ENCODE measurements around the gene DNAJA4.

DNAJA4 gene

DNA sequence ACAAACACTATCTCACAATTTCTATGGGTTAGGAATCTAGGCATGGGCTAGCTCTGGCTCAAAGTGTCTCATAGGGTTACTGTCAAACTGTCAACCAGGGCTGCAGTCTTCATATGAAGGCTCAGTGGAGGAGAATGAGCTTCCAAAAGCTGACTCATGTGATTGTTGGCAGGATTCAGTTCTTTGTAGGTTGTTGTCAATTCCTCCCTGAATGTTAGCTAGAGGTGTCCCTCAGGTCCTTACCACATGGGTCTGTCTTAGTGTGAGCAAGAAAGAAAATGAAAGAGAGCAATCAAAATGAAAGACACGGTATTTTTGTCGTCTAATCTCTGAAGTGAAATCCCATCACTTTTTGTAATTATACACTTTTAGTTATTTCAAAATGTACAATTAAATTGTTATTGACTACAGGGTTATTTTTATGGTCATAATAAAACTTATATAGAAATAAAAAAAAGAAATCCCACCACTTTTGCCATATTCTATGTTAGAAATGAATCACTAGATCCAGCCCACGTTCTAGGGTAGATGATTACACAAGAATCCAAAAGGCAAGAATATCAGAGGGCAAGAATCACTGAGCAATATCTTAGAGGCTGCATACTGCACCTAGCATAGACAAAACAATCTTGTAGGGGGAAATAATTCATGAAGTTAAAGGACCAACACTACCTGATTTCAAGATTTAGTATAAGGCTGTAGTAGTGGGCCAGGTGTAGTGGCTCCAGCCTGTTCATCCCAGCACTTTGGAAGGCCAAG, 38.4 kb upstream of the DNAJA4 start:
- TF ChIP-seq, protein P1, sequence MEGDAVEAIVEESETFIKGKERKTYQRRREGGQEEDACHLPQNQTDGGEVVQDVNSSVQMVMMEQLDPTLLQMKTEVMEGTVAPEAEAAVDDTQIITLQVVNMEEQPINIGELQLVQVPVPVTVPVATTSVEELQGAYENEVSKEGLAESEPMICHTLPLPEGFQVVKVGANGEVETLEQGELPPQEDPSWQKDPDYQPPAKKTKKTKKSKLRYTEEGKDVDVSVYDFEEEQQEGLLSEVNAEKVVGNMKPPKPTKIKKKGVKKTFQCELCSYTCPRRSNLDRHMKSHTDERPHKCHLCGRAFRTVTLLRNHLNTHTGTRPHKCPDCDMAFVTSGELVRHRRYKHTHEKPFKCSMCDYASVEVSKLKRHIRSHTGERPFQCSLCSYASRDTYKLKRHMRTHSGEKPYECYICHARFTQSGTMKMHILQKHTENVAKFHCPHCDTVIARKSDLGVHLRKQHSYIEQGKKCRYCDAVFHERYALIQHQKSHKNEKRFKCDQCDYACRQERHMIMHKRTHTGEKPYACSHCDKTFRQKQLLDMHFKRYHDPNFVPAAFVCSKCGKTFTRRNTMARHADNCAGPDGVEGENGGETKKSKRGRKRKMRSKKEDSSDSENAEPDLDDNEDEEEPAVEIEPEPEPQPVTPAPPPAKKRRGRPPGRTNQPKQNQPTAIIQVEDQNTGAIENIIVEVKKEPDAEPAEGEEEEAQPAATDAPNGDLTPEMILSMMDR (IDR thresholded peaks at IDR 0.05; ENCODE audit: low read depth, low read length, missing control alignments) = no peak
- in situ Hi-C loops (cut with HindIII; ENCODE audit: low sequenced_read_pairs) = no loop called here
- no peak for DNase-seq (ENCODE audit: low read depth)
- no peak overlapping the region for H3K4me3 ChIP-seq (ENCODE audit: low read depth, low read length)

DNA sequence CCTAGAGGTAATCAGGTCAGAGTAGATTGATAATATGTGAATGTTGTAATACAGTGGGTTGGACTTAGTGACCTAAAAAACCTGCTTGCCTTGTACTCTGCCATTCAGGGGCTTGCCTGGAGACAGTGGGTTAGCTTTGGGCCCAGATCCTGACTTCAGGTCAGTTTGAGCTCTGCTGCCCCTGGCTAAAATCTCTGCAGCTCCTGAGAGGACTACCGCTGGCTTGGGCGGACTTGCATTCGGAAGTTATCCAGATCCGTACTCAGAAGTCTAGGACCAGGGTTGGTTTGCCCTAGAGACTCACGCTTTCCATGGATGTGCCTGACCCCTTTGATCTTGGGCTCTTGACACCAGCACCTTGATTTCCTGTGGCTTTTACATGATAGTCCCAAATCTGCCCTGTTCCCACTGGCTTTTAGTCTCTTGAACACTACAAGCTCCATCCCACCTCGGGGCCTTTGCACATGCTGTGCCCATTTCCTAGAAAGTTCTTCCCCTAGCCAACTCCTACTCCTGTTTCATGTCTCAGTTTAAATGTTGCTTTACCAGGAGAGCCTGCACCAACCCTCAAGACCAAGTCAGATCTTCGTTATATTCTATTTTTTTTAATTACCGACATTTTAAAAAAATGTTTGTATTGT, 35.9 kb upstream of the DNAJA4 start:
- in situ Hi-C loops (cut with HindIII; ENCODE audit: low sequenced_read_pairs) = no loop called here
- no peak overlapping the region for H3K4me3 ChIP-seq (ENCODE audit: low read depth, low read length)
- DNase-seq (ENCODE audit: low read depth) = no peak
- TF ChIP-seq, protein P1 (IDR thresholded peaks at IDR 0.05; ENCODE audit: low read depth, low read length, missing control alignments) = no peak

DNA sequence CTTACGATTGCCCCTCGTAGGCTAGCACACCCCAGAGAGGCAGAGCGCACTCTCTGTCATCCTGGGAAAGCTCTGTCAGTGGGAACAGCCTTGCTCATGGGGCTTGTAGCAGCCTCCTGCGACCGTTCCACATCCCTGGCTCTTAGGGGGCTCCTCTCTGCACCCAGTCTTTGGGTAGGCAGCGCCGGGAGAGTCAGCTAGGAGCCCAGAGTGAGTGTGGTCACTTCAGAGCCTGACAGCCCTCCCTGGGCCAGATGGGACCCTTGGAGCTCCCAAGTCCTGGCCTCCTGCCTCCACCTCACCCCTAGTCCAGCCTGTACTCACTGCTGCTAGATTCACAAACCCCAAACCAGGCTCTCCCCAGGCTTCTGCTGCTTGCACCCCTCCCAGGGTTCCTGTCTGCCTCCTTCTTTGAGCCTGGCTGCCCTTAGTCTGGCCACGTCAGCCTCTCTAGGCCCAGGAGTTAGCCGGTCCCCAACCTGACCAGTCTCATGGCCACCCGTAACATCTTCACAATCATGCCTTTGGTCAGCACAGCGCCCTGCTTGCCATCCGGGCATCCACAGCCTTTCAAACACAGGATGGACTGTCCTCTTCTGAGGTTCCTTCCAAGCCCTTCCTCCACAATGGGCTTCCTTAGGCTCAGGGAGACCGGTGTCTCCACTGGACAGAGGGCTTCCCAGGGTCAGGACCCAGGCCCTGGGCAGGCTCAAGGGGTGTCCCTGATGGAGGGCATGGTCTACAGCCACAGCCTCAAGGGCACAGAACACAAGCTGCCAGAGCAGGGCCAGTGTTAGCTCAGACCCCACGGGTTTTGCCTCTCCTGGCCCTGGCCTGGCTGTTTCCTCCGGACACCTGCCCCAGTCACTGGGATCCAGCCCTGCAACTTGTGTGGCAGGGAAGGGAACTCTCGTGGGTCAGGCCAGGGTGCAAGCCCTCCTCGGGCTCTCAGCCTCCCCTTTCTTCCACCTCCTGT, 34.6 kb upstream of the DNAJA4 start:
- no peak overlapping the region for H3K4me3 ChIP-seq (ENCODE audit: low read depth, low read length)
- TF ChIP-seq, protein P1 (IDR thresholded peaks at IDR 0.05; ENCODE audit: low read depth, low read length, missing control alignments) = no peak
- in situ Hi-C loops (cut with HindIII; ENCODE audit: low sequenced_read_pairs) = no loop called here
- no peak for DNase-seq (ENCODE audit: low read depth)

DNA sequence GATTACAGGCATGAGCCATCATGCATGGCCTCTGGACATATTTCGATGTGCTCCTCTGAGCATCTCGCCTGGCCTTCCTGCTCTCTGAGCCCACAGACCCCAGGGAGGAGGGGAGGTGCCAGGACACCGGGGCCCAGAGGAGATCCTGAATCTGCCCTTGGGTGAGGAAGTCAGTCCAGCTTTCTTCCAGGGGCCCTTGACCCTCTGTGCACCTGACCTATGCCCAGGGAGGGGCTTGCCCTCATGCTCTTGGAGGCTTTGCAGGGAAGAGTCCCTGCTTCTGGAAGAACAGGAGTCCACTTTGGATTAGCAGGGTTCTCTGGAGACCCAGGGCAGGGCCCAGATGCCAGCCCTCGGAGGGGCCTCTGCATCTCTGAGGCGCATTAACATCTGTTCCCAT, 31.4 kb upstream of the DNAJA4 start:
- TF ChIP-seq, protein P1 (IDR thresholded peaks at IDR 0.05; ENCODE audit: low read depth, low read length, missing control alignments) = no peak
- in situ Hi-C loops (cut with HindIII; ENCODE audit: low sequenced_read_pairs) = no loop called here
- no peak for DNase-seq (ENCODE audit: low read depth)
- no peak overlapping the region for H3K4me3 ChIP-seq (ENCODE audit: low read depth, low read length)

DNA sequence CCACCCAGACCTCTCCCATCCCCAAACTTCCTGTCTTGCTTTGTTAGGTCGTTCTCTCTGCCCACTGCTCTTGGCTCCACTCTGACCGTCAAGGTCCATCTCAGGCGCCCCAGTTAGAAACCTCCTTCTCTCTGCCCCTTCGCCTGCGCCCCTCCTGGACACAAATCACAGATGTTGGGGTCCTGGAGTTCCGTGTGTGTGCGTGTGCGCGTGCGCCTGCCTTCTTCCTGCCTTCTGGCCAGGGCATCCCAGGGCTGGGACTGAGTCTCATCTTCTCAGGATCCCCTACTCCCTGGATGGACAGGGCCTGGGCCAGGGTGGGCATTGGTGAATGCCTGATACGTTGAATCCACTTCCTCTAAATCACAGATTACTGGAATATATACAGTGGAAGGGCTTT, 30.9 kb upstream of the DNAJA4 start:
- in situ Hi-C loops (cut with HindIII; ENCODE audit: low sequenced_read_pairs) = no loop called here
- DNase-seq (ENCODE audit: low read depth) = no peak
- TF ChIP-seq, protein P1 (IDR thresholded peaks at IDR 0.05; ENCODE audit: low read depth, low read length, missing control alignments) = no peak
- no peak overlapping the region for H3K4me3 ChIP-seq (ENCODE audit: low read depth, low read length)

DNA sequence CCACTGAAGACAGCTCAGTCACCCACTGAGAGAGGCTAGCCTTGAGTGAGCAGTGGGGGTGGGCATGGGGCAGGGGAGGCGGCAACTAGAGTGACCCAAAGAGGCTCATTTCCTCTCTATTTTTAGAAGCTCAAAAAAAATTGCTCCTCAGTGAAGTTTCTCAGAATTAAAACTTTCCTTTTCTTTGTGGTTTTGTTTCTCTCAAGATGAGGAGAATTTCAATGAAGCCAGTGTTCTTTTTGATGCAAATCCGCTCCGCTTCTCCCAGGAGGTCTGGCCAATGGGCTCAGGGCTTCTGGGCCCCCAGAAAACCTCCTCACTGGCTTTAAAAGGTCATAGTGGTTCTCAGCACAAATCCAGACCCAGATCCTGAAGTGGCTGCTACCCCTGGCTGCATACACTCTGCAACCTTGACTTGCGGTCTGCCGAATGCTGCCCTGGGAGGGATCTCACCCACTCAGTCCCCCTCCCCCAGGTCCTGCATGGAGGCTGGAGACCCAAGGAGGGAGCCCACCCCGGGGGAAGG, 29.8 kb upstream of the DNAJA4 start, which contains the start of gene ACSBG1:
Gene ACSBG1 (minus strand): TSS at position 51 of the 526 bp plus-strand sequence. CDS start 64 bp downstream, outside the sequence.
- no peak within 1 kb of the TSS for H3K4me3 ChIP-seq (ENCODE audit: low read depth, low read length)
- in situ Hi-C loops (cut with HindIII; ENCODE audit: low sequenced_read_pairs) = no loop called here
- TF ChIP-seq, protein P1 (IDR thresholded peaks at IDR 0.05; ENCODE audit: low read depth, low read length, missing control alignments) = no peak
- DNase-seq (ENCODE audit: low read depth) = no peak

Data from astrocyte of the cerebellum (primary cell).